ENCODE results near the gene CLMP.

The CLMP gene

DNA sequence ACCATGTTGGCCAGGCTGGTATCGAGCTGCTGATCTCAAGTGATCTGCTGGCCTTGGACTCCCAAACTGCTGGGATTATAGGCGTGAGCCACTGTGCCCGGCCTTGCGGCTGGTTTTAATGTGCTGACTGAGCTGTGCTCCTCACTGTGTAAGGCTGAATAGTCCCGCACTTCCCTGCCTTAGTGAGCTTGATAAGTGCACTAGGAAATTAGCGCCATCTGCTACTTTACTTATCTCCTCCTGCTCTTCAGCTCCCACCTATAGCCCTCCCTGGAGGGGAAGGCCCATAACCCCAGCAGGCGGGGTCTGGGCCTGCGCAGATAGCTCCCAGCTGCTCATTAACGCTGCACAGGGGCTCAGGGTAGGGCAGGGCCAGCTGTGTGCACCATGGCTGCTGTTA is 49.4 kb downstream of the CLMP start:
- TF ChIP-seq, protein P1, sequence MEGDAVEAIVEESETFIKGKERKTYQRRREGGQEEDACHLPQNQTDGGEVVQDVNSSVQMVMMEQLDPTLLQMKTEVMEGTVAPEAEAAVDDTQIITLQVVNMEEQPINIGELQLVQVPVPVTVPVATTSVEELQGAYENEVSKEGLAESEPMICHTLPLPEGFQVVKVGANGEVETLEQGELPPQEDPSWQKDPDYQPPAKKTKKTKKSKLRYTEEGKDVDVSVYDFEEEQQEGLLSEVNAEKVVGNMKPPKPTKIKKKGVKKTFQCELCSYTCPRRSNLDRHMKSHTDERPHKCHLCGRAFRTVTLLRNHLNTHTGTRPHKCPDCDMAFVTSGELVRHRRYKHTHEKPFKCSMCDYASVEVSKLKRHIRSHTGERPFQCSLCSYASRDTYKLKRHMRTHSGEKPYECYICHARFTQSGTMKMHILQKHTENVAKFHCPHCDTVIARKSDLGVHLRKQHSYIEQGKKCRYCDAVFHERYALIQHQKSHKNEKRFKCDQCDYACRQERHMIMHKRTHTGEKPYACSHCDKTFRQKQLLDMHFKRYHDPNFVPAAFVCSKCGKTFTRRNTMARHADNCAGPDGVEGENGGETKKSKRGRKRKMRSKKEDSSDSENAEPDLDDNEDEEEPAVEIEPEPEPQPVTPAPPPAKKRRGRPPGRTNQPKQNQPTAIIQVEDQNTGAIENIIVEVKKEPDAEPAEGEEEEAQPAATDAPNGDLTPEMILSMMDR (IDR thresholded peaks at IDR 0.05; ENCODE audit: borderline replicate concordance, control extremely low read depth, extremely low read depth, insufficient read depth, missing control alignments) = no peak
- in situ Hi-C loops (cut with MboI; ENCODE audit: low sequenced_read_pairs, unreplicated experiment) = no loop called here
- no peak for DNase-seq (ENCODE audit: low spot score)

DNA sequence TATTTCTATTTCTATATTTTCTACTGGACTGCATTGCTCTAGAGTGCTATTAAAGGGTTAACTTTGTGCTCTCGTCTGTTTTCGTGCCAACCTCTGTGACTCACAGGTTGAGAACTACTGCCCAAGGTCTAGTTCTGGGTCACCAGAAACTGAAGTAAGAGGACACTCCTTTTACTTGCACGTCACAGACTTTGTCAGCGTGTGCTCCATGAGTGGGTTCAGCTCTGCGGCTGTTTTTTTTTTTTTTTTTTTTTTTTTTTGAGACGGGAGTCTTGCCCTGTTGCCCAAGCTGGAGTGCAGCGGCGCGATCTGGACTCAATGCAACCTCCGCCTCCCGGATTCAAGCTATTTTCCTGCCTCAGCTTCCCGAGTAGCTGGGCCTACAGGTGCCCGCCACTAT is 49.8 kb downstream of the CLMP start:
- DNase-seq (ENCODE audit: low spot score) = no peak
- TF ChIP-seq, protein P1 (IDR thresholded peaks at IDR 0.05; ENCODE audit: borderline replicate concordance, control extremely low read depth, extremely low read depth, insufficient read depth, missing control alignments) = no peak
- in situ Hi-C loops (cut with MboI; ENCODE audit: low sequenced_read_pairs, unreplicated experiment) = no loop called here

DNA sequence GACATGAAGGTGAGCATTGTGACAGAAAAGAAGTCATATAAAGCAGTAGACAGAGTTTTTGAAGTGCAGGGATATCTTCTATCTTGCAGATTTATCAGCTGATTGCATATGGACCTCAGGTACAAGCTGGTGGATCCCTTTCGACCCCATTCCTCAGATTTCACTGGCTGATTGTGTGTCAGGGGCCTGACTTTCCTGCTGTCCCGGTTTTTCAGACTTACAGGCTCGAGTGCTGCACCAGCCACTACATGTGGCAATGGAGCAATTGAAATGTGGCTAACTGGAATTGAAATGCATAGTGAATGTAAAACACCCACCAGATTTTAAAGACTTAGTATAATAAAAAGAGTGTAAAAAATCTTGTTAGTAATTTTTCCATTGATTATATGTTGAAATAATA is 50.3 kb downstream of the CLMP start:
- in situ Hi-C loops (cut with MboI; ENCODE audit: low sequenced_read_pairs, unreplicated experiment) = no loop called here
- TF ChIP-seq, protein P1 (IDR thresholded peaks at IDR 0.05; ENCODE audit: borderline replicate concordance, control extremely low read depth, extremely low read depth, insufficient read depth, missing control alignments) = no peak
- no peak for DNase-seq (ENCODE audit: low spot score)

DNA sequence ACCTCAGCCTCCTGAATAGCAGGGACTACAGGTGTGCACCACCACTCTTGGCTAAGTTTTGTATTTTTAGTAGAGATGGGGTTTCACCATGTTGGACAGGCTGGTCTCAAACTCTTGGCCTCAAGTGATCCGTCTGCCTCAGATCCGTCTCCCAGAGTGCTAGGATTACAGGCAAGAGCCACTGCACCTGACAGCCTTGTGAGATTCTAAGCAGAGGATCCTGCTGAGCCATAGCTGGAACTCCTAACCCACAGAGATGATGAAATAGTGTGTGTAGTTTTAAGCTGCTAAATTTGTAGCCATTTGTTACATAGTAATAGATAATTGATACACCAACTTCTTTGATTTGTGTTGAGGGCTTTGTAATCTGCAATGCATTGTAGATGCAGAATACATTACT is 51.1 kb downstream of the CLMP start:
- DNase-seq (ENCODE audit: low spot score) = no peak
- TF ChIP-seq, protein P1 (IDR thresholded peaks at IDR 0.05; ENCODE audit: borderline replicate concordance, control extremely low read depth, extremely low read depth, insufficient read depth, missing control alignments) = no peak
- in situ Hi-C loops (cut with MboI; ENCODE audit: low sequenced_read_pairs, unreplicated experiment) = no loop called here

DNA sequence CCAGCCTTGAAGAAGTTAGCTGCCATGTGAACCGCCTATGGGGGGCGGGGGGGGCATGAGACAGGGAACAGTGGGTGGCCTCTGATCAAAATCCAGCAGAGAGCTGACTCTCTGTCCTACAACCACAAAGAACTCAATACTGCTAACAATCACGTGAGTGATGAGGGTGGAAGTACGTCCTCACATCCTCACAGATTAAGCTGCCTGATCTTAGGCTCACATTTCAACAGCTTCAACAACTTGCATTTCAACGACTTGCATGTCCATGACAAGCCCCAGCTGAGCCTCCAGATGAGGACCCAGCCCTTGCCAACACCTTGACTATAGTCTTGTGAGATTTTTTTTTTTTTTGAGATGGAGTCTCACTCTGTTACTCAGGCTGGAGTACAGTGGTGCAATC is 51.6 kb downstream of the CLMP start:
- no peak for DNase-seq (ENCODE audit: low spot score)
- TF ChIP-seq, protein P1 (IDR thresholded peaks at IDR 0.05; ENCODE audit: borderline replicate concordance, control extremely low read depth, extremely low read depth, insufficient read depth, missing control alignments) = no peak
- in situ Hi-C loops (cut with MboI; ENCODE audit: low sequenced_read_pairs, unreplicated experiment) = no loop called here

DNA sequence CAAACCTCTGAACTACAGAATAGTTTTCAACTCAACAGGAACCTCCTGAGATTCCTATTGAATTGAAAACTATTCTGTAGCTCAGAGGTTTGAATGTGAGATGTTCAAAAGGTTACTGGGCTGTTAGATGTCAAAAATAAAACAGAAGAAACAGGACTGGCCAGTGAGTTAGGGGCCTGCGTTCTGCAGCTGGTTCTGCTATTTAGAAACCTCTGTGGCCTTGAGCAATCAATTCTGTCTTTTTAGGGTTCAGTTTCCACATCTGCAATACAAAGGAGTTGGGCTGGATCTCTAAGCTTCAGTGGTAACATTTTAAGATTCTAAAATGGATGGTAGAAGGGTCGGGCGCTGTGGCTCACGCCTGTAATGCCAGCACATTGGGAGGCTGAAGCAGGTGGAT is 55.8 kb downstream of the CLMP start:
- no peak for DNase-seq (ENCODE audit: low spot score)
- in situ Hi-C loops (cut with MboI; ENCODE audit: low sequenced_read_pairs, unreplicated experiment) = no loop called here
- TF ChIP-seq, protein P1 (IDR thresholded peaks at IDR 0.05; ENCODE audit: borderline replicate concordance, control extremely low read depth, extremely low read depth, insufficient read depth, missing control alignments) = no peak
